HG03159 (cell line): ENCODE measurements around the gene PTPRG.

Source experiments
- ATAC-seq: cut with Tn5 transposase; IDR thresholded peaks from one replicate; pipeline ENCODE4 v1.9.1; 2021; ENCODE audit warnings: mild to moderate bottlenecking, moderate library complexity; ENCODE audit not compliant: unreplicated experiment

PTPRG gene

DNA sequence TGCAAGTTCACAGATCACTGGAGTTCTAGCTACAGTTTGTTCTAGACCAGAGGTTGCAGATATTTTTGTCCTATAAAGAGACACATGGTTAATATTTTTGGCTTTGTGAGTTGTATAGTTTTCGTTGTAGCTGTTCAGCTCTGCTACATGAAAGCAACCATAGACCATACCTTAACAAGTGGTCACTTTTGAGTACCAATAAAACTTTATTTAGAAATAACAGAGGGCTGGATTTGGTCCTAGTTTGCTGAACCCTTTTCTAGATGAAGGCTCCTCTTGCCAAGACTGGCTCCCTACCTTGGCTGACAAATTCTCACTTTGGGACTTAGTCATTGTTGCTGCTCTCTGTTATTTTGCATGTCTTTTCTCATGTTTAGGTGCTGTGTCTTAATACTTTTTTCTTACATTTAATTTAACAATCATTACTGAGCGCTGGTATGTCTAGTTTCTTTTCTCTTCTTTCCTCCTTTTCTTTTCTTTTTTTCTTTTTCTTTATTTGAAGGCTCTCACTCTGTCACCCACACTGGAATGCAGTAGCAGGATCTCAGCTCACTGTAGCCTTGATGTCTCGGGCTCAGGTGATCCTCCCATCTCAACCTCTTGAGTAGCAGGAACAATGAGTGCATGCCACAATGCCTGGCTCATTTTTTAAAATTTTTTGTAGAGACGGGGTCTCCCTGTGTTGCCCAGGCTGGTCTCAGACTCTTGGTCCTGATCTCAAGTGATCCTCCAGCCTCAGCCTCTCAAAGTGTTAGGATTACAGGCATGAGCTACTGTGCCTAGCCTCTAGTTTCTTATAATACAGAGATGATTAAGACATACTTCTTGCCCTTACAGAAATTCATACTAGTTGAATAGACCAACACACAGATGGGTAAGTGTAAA, 227.5 kb downstream of the PTPRG start:
- no peak for ATAC-seq

- ATAC-seq: no peak
These were observed 228.5 kb downstream of the PTPRG start for GRCh38 chr3:61789861-61790260.

DNA sequence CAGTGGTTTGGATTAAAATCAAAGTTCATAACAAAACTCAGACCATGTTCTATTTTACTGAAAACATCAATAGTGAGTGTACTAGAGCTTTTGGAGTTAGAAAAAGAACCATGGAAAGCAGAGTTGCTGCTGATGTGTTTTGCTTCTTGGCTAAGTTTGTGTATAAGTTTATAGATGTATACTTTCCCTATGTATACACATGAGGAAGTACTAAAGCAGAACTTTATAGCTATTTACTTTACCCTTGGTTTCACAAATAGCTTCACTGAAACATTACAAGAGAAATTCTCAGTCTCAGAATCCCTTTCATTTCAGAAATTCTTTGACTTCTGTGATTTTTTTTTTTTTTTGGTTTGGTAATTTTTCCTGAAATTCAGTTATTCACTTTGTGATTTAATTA, 229.0 kb downstream of the PTPRG start:
- no peak for ATAC-seq

DNA sequence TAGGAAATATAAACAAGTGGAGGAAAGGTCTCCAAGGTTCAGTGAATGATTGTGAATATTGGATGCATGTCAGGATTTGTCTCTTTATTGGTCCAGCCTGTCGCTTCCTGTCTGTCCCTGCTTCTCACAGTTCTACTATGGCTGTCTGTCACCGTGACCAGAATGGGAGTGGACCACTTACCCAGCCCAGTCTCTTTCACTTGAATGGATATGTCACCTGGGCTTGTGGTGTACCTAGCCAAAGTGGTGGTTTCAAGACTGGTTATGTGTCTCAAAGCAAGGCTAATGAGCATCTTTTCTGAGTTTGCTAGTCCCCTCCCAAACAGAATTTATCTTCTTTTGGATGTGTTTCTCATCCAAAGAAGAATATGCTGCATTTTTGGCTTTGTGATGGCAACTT, 231.7 kb downstream of the PTPRG start:
- ATAC-seq: no peak

DNA sequence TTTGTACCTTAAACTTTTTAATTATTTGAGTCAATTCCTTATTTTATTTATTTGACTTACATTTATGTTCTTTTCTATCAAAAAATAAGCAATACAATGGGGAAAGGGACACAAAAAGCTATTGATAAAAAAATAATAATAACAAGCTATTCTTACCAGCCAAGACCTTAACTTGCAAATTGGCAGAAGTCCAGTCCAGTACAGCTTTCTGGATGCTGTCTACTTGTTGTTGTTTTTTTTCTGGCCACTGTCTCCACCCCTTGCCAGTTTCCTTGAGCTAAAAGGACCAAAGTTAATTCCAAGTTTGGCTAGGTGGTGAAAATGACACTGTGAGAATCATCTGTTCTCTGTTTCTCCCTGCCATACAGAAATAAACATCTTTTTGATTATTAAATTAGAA, 232.2 kb downstream of the PTPRG start:
- no peak for ATAC-seq

DNA sequence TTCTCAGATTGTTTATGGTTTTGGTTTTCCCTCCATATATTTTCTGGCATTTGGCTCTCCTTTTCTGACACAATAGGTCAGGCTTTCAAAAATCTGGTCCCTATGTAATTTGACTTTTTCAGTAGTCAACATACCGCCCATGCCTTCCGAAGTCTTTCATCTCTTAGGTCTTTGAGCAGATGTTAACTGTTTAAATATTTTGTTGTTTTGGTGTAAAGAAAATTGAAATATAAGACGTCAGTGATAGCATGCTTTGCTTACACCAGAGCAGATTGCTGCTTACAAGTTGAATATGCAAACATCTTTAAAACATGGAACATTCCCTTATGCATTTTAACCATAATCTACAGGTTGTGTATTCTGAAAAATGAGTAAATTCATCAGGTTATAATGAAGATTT, 233.0 kb downstream of the PTPRG start:
- ATAC-seq: no peak

GRCh38 chr3:61794961-61795360, 233.6 kb downstream of the PTPRG start:
- ATAC-seq: no peak

DNA sequence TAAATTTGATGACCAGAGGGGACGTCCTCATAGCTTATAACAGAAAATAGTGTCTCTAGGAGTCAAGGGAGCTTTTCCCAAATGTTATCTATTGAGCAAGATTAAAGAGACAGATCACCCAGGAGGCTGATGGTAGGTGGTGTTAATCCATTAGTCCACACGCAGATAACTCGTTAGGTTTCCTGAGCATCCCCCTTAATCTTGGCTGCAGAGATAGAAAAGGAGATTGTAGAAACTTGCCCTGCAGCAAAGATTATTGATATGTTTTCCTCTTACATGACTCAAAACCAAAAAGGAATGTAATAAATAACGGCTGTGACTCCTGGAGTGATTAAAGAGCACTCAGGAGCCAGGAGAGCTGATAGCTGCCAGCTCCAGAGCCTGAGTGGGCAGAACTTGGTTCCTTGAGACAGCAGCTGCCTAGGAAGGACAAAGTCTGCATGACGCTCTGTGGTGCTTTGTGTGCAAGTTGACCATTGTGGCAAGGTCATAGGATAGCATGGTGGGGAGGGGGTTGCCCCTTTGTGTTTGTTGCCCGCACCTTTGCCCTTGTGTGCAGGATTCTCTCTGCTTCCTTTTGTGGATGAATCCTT, 234.8 kb downstream of the PTPRG start:
- no peak for ATAC-seq

DNA sequence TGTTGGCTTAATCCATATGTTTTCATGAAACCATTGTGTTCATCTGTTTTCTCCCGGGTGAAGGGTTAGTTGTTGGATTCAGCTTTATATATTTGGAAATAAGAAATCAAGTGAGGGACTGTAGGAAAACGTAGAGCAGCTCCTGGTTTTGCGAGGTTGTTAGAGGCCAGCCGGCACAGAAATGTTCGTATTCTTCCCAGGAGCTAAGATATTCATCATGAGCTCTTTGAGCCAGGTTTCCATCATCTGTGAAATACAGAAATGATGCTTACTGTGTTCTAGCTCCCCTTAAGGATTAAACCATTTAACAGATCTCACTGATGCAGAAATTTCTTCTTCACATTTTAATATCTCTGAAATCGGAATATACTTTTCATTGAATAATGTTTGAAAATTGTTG, 235.5 kb downstream of the PTPRG start:
- no peak for ATAC-seq

GRCh38 chr3:61802772-61803171, 241.4 kb downstream of the PTPRG start:
- no peak for ATAC-seq

- ATAC-seq: no peak
These were observed 242.6 kb downstream of the PTPRG start for GRCh38 chr3:61803983-61804382.

DNA sequence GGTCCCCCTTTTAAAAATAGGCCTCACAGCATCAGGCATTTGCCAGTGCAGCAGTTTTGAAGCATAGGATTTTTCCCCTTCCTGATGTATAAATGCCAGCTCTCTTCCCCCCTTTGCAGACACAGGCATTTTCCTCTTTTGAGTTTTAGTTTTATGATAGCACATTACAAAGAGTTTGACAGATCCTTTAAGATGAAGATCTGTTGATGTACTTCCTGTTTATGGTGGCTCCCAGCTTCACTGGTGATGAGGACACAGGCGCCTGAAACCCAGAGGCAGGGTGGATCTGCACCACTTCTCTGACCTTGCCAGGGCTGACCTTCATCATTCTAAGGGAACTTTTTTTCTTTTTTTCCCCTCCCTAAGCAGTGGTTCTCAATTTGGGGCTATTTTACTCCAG, 243.4 kb downstream of the PTPRG start:
- no peak for ATAC-seq

- ATAC-seq: no peak
These were observed 244.2 kb downstream of the PTPRG start for GRCh38 chr3:61805510-61806080.

- no peak for ATAC-seq
These were observed 245.4 kb downstream of the PTPRG start for GRCh38 chr3:61806810-61807209.

GRCh38 chr3:61807865-61808276, 246.5 kb downstream of the PTPRG start:
- ATAC-seq: no peak

GRCh38 chr3:61808526-61808925, 247.2 kb downstream of the PTPRG start:
- no peak for ATAC-seq

DNA sequence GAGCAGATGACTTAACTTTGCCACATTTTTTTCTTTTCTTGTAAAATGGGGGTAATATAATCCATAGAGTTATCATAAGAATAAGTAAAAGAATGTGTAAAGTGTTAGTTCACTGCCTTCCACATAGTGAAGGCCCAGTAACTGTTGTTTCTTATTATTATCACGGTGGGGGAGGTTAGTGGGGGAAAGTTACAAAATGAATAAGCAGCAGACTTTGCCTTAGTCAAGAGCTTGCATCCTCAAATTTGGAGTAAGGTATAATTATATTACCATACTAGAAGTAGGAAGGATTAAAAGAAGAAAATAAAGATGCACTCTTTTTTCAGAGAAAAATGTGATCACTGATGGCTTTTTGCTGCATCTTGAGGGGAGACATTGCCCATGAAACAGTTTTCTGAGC, 247.6 kb downstream of the PTPRG start:
- no peak for ATAC-seq

DNA sequence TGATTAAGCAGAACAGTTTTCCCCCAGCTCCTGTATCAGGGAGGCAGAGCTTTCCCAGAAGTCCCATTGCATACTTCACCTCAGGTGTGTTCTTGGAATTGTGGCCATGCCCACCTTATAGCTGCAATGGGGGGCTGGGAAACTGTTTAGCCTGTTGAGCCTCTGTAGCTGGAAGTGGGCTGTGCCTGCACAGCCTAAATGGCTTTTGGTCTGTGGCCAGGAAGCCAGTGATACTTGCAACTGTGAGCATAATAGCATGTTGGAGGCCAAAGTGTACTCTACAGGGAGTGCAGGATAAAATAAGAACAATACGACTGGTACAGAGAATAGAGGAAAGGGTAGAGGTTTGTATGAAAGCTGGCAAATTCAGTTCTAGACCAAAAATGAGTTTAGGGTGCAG, 248.5 kb downstream of the PTPRG start:
- no peak for ATAC-seq

DNA sequence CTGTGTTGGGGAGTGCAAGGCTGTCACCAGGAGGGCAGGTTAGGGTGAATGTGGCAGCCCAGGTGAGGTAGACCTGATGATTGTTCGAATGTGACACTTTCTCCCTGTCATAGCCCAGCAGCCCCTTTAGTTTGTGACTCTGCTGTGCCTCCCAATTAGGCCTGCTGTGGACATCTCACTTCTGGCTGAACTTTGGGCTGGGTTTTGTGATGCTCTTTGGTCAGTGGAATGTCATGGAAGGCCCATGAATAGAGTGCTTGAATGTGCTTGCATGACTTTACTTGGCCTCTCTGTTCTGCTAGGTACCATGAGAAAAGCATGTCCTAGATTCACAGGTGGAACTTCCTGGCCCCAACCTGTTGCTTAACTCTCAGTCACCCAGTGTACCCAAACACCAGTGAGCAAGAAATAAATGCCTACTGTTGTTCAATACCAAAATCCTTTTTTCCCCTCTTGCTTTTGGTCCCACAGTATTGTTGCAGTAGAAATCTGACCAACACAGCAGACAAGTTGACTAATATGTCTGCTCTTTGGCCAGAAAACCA, 249.7 kb downstream of the PTPRG start:
- ATAC-seq: no peak

DNA sequence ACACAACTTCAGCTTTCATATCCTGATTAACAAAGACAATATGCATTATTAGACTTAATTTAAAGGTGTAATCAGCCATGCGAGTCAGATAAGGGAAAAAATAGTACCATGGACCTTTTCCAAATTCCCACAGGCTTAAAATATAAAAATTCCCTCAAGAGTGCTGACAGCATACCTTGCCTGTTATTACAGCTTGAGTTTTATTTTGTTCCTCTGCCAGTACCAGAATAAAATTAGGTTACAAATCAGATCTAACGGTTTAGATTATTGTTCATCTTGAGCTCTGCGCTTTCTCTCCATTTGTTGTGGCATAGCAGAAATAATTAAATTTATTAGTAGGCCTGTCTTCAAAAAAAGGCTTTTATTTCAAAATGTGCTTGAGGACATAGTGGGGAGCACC, 250.3 kb downstream of the PTPRG start:
- no peak for ATAC-seq

- no peak for ATAC-seq
These were observed 250.7 kb downstream of the PTPRG start for GRCh38 chr3:61812085-61812484.

GRCh38 chr3:61812517-61812916, 251.1 kb downstream of the PTPRG start:
- no peak for ATAC-seq
